Smooth muscle cell (in vitro differentiated cells): ENCODE results near the gene CORO1C. TPM values are rescaled to one million over a fixed set of nuclear protein-coding genes. Genes with fewer than 3 reads are reported as not detected.

ENCODE experiments used
- DNase-seq: peaks from one replicate; lab custom pipeline; 2025; ENCODE audit not compliant: unreplicated experiment; lab: John Stamatoyannopoulos, UW
- H2AFZ ChIP-seq: fragments of 200-600 bp; sonication (generic); 2 replicates; pipeline ENCODE4 v1.6.0; 2016; ENCODE audit warnings: antibody characterized with exemption, low read depth, mild to moderate bottlenecking
- H3F3A ChIP-seq: fragments of 200-600 bp; sonication (generic); 2 replicates; pipeline ENCODE4 v1.6.0; 2017; ENCODE audit warnings: antibody characterized with exemption, low read depth
- H3K27ac ChIP-seq: fragments of 200-600 bp; sonication (generic); 2 replicates; pipeline ENCODE4 v1.5.1; 2016; ENCODE audit warnings: low read depth, mild to moderate bottlenecking
- H3K27me3 ChIP-seq: fragments of 200-600 bp; sonication (generic); 2 replicates; pipeline ENCODE4 v1.6.1; 2016; ENCODE audit warnings: low read depth, mild to moderate bottlenecking
- H3K36me3 ChIP-seq: fragments of 200-600 bp; sonication (generic); 2 replicates; pipeline ENCODE4 v1.5.1; 2016; ENCODE audit warnings: low read depth
- H3K4me1 ChIP-seq: fragments of 200-600 bp; sonication (generic); 2 replicates; pipeline ENCODE4 v1.5.1; 2016; ENCODE audit warnings: low read depth
- H3K4me2 ChIP-seq: fragments of 200-600 bp; sonication (generic); 2 replicates; pipeline ENCODE4 v1.6.0; 2016; ENCODE audit warnings: mild to moderate bottlenecking
- H3K4me3 ChIP-seq: fragments of 200-600 bp; sonication (generic); 2 replicates; pipeline ENCODE4 v1.5.1; 2016; ENCODE audit warnings: mild to moderate bottlenecking
- H3K79me2 ChIP-seq: fragments of 200-600 bp; sonication (generic); 2 replicates; pipeline ENCODE4 v1.6.0; 2016; ENCODE audit warnings: low read depth, mild to moderate bottlenecking
- H3K9ac ChIP-seq: fragments of 200-600 bp; sonication (generic); 2 replicates; pipeline ENCODE4 v1.6.0; 2016; ENCODE audit warnings: low read depth
- H3K9me3 ChIP-seq: fragments of 200-600 bp; sonication (generic); replicated peaks from 2 replicates; pipeline ENCODE4 v1.5.1; 2016; ENCODE audit warnings: low read depth
- H4K20me1 ChIP-seq: fragments of 200-600 bp; sonication (generic); 2 replicates; pipeline ENCODE4 v1.6.0; 2016; ENCODE audit warnings: low read depth
- WGBS: methylation state at CpG from one replicate; pipeline ENCODE4 v1.1.7; 2016; ENCODE audit warnings: low lambda C conversion rate; 5-methylcytosine and 5-hydroxymethylcytosine counted together
- polyA plus RNA-seq: library from polyadenylated mRNA; unstranded; fragments of >200 nt; fragmentation: Nextera tagmentation; extraction: Ambion mirVana; gene quantifications from 2 replicates; pipeline ENCODE4 v1.2.1, GENCODE V29; 2016
- total RNA-seq: library from RNA; depleted of rRNA; stranded (reverse); fragments of >200 nt; gene quantifications from 2 replicates; pipeline ENCODE4 v1.2.3, GENCODE V29; 2014
- TF ChIP-seq, protein P1 (sequence below): fragments of 200-600 bp; sonication (generic); IDR thresholded peaks from 2 replicates; pipeline ENCODE4 v1.5.1; 2017; ENCODE audit warnings: borderline replicate concordance, mild to moderate bottlenecking, antibody characterized with exemption; ENCODE audit not compliant: insufficient read depth, poor library complexity, severe bottlenecking

Gene CORO1C
- total and polyA plus RNA-seq, 2 experiments from 2014 or later: 96.7 to 136 TPM

DNA sequence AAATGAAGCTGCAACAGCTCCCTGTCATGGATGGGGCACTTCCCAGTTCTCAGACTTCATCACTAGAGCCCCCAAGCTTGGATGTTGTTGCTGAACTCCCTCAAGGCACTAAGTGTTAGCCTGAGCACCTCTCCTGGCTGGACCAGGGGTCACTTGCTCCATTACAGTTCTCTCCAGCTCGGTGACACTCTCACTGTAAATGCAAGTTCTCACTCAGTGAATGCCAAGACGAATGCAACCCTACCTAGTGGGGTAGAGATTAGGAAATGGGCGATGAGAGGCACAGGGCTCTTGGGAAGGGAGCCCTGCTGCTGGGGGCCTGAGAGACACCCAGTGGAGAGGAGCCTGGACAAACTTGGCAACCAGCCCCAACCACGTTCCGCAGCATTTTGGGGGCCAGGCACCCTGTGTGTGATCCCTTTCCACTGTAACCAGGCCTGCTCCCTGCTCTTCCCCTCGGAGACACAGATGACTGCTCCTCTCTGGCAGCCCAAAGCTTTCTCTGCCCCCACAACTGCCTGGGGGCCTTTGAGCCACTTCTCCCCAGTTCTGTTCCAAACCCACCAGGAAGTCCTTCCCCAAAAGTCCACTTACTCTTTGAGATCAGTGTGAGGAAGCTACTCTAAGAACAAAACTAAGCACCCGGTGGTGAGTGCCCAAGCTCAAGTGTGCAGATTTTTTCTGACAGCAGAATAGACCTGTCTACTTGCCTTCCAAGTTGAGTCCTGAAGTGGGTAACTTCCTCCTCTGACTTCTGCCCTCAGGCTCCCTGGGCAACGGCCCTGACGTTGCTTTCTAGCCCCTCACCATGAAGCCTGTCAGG lies 89.7 kb downstream of the CORO1C start:
- Histone ChIP-seq H3K4me3 (no peak overlapping the region), H3K79me2 (no peaks in the 10 kb centered on the region), H3K4me2 (no peak overlapping the region), H3F3A (peaks cover 4% of the 10 kb centered on the region), H3K4me1 (peaks cover 23% of the 10 kb centered on the region), H3K9ac (no peak overlapping the region), H3K27me3 (no peaks in the 10 kb centered on the region), H3K27ac (no peak overlapping the region), H3K9me3 (no peaks in the 10 kb centered on the region), H2AFZ (no peak overlapping the region), H3K36me3 (peaks cover 3% of the 10 kb centered on the region), H4K20me1 (no peaks in the 10 kb centered on the region)
- DNase-seq: no peak
- TF ChIP-seq, protein P1, sequence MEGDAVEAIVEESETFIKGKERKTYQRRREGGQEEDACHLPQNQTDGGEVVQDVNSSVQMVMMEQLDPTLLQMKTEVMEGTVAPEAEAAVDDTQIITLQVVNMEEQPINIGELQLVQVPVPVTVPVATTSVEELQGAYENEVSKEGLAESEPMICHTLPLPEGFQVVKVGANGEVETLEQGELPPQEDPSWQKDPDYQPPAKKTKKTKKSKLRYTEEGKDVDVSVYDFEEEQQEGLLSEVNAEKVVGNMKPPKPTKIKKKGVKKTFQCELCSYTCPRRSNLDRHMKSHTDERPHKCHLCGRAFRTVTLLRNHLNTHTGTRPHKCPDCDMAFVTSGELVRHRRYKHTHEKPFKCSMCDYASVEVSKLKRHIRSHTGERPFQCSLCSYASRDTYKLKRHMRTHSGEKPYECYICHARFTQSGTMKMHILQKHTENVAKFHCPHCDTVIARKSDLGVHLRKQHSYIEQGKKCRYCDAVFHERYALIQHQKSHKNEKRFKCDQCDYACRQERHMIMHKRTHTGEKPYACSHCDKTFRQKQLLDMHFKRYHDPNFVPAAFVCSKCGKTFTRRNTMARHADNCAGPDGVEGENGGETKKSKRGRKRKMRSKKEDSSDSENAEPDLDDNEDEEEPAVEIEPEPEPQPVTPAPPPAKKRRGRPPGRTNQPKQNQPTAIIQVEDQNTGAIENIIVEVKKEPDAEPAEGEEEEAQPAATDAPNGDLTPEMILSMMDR: no peak
- WGBS: 86% methylated on average over 9 of the region's 9 CpGs

DNA sequence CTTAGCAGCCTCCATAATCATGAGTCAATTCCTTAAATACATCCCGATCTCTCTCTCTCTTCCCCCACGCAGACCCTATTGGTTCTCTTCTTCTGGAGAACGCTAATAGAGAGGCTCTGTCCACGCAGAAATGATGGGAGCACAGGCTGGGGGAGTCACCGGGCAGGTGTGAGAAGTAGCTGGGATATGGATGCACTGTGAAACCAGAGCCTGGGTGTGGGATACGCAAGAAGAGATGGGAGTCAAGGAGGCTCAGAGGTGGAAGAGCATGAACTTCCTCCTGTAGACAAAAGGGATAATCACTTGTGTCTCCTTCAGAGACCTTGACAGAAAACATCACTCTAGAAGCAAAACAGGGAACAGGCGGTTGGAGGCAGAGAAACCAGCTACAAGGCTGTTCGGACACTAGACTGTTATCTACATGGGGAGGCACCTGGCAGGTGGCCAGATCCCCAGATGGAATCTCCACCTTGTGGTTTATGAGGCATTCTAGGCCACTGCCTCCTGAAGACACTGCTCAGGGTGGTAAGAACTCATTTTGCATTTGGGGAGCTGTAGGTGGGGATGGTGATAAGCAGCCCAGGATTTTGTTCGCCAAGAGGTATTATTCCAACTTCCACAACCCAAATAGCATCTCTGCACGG lies 90.4 kb downstream of the CORO1C start:
- no peak overlapping the region for H3K4me2 ChIP-seq
- H3K4me3 ChIP-seq: no peak overlapping the region
- no peak overlapping the region for H3K9ac ChIP-seq
- H4K20me1 ChIP-seq: no peaks in the 10 kb centered on the region
- H3K4me1 ChIP-seq: peaks cover 23% of the 10 kb centered on the region
- no peak for DNase-seq
- no peaks in the 10 kb centered on the region for H3K79me2 ChIP-seq
- H3K9me3 ChIP-seq: no peaks in the 10 kb centered on the region
- H3K27me3 ChIP-seq: no peaks in the 10 kb centered on the region
- H3K36me3 ChIP-seq: no peaks in the 10 kb centered on the region
- H3F3A ChIP-seq: peaks cover 4% of the 10 kb centered on the region
- WGBS: 86% methylated on average over 10 of the region's 10 CpGs
- H3K27ac ChIP-seq: no peak overlapping the region
- TF ChIP-seq, protein P1: no peak
- no peak overlapping the region for H2AFZ ChIP-seq

DNA sequence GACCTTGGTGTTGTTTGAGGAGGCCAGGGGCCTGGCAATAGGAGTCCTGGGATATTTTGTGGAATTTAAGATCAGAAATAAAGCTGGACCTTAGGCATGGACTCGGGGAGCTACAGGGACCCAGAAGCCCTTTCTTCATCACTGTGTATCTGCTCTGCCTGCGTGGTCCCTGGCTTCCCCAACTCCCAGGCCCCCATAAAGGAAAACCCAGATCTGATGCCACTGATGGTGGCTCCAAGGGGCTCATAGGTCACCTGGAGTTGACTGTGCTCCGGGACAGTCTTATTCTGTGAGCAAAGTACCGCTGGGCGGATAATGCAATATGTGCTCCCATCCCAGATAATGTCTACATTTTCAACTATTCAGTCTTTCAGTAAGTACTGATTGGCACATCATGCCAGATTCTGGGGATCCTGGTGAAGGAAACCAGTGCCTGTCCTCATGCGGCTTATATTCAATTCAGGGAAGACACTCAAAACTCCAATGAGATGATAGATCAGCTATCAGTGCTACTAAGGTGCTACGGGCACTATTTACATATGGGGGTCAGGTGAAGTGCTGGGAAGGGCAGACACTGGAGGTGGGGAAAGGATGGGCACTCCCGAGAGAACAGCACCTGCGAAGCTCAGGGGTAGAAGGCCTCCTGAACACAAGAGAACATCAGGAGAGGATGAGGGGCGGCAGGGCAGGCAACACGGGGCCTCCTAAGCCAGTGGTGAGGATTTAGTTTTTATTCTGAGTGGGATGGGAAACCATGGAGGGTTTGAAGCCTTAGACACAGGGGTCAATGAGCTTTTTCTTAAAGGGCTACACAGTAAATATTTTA lies 92.1 kb downstream of the CORO1C start:
- peaks cover 29% of the 10 kb centered on the region for H3K4me1 ChIP-seq
- H4K20me1 ChIP-seq: no peaks in the 10 kb centered on the region
- TF ChIP-seq, protein P1: no peak
- no peak overlapping the region for H3K4me2 ChIP-seq
- no peak overlapping the region for H2AFZ ChIP-seq
- H3K4me3 ChIP-seq: no peak overlapping the region
- no peaks in the 10 kb centered on the region for H3K79me2 ChIP-seq
- no peak overlapping the region for H3K27ac ChIP-seq
- peaks cover 4% of the 10 kb centered on the region for H3F3A ChIP-seq
- H3K9ac ChIP-seq: no peak overlapping the region
- 94% methylated on average over 11 of the region's 11 CpGs for WGBS
- no peak for DNase-seq
- no peaks in the 10 kb centered on the region for H3K36me3 ChIP-seq
- no peaks in the 10 kb centered on the region for H3K27me3 ChIP-seq
- H3K9me3 ChIP-seq: no peaks in the 10 kb centered on the region
